IMR-90 (cell line): ENCODE results near the gene AKAP13. TPM values are rescaled to one million over a fixed set of nuclear protein-coding genes. Genes with fewer than 3 reads are reported as not detected.

Source experiments
- ATAC-seq: fragments of 200-7000 bp; cut with Tn5 transposase; 2 replicates; pipeline ENCODE4 v1.9.1; 2020; ENCODE audit warnings: low read depth, mild to moderate bottlenecking, moderate library complexity
- BruUV-seq: library from RNA; stranded (reverse); fragments of 400-500 nt; replicated peaks from 2 replicates; lab custom pipeline; 2021; lab: Mats Ljungman, UMichigan
- CTCF ChIA-PET: fragments of 300-600 bp; formaldehyde crosslinking; extraction: SDS; loops from one replicate; lab custom pipeline; 2021; ENCODE audit warnings: antibody characterized with exemption; lab: Yijun Ruan, JAX
- POLR2A ChIA-PET: fragments of 300-600 bp; sonication (Branson Sonifier 250); formaldehyde crosslinking; loops from one replicate; lab custom pipeline; 2022; ENCODE audit warnings: antibody characterized with exemption; ENCODE audit not compliant: unreplicated experiment; lab: Charles Lee
- DNase-seq: peaks from one replicate; pipeline ENCODE4 v3.0.0; 2013
- H2AFZ ChIP-seq: replicated peaks from 2 replicates; pipeline ENCODE3; 2013; ENCODE audit warnings: low read length, mild to moderate bottlenecking; ENCODE audit not compliant: poor library complexity
- H2AK5ac ChIP-seq: 2 replicates; pipeline ENCODE4 v1.6.1; 2013; ENCODE audit warnings: low read depth, low read length, inconsistent platforms
- H2AK9ac ChIP-seq: replicated peaks from 2 replicates; pipeline ENCODE3; 2013; ENCODE audit warnings: mild to moderate bottlenecking, low read depth, low read length, moderate library complexity; ENCODE audit not compliant: poor library complexity
- H2BK120ac ChIP-seq: 2 replicates; pipeline ENCODE4 v1.6.1; 2013; ENCODE audit warnings: low read depth, low read length, inconsistent platforms
- H2BK15ac ChIP-seq: 3 replicates; pipeline ENCODE4 v1.6.1; 2013; ENCODE audit warnings: low read depth, low read length, inconsistent platforms
- H2BK20ac ChIP-seq: 2 replicates; pipeline ENCODE4 v1.6.1; 2013; ENCODE audit warnings: low read depth, mild to moderate bottlenecking, inconsistent platforms, low read length, moderate library complexity
- H2BK5ac ChIP-seq: 2 replicates; pipeline ENCODE4 v1.6.1; 2013; ENCODE audit warnings: mild to moderate bottlenecking, low read depth, low read length, inconsistent platforms; ENCODE audit not compliant: poor library complexity, severe bottlenecking
- H3K14ac ChIP-seq: replicated peaks from 2 replicates; pipeline ENCODE4 v1.6.1; 2013; ENCODE audit warnings: low read depth, low read length, inconsistent platforms
- H3K18ac ChIP-seq: 2 replicates; pipeline ENCODE4 v1.6.1; 2013; ENCODE audit warnings: low read depth, low read length, control low read depth
- H3K23ac ChIP-seq: 2 replicates; pipeline ENCODE4 v1.6.1; 2013; ENCODE audit warnings: low read depth, low read length, inconsistent platforms
- H3K27ac ChIP-seq: 2 replicates; pipeline ENCODE4 v1.5.1; 2013; ENCODE audit warnings: mild to moderate bottlenecking, control low read depth, low read length; ENCODE audit not compliant: insufficient read depth
- H3K27me3 ChIP-seq: 2 replicates; pipeline ENCODE4 v1.6.1; 2013; ENCODE audit warnings: low read length; ENCODE audit not compliant: control insufficient read depth, insufficient read depth
- H3K36me3 ChIP-seq: 2 replicates; pipeline ENCODE4 v1.6.1; 2013; ENCODE audit warnings: low read length, mixed read lengths; ENCODE audit not compliant: control insufficient read depth, insufficient read depth
- H3K4ac ChIP-seq: 2 replicates; pipeline ENCODE4 v1.6.1; 2013; ENCODE audit warnings: low read depth, low read length, inconsistent platforms
- H3K4me1 ChIP-seq: 2 replicates; pipeline ENCODE4 v1.6.1; 2013; ENCODE audit warnings: low read length, mixed read lengths; ENCODE audit not compliant: control insufficient read depth, insufficient read depth
- H3K4me2 ChIP-seq: 2 replicates; pipeline ENCODE4 v1.6.1; 2013; ENCODE audit warnings: low read depth, mild to moderate bottlenecking, control low read depth, low read length, moderate library complexity
- H3K4me3 ChIP-seq: 2 replicates; pipeline ENCODE4 v1.5.1; 2013; ENCODE audit warnings: low read depth, mild to moderate bottlenecking, control low read depth, low read length, moderate library complexity; ENCODE audit not compliant: insufficient read depth
- H3K56ac ChIP-seq: 2 replicates; pipeline ENCODE4 v1.6.1; 2013; ENCODE audit warnings: low read length, inconsistent platforms; ENCODE audit not compliant: insufficient read depth; ENCODE audit errors: extremely low read depth
- H3K79me1 ChIP-seq, 2 experiments: 2 replicates each; pipeline ENCODE4 v1.6.1; 2013; ENCODE audit warnings: low read length in 2 of 2, inconsistent platforms in 1 of 2, low read depth in 1 of 2
- H3K9ac ChIP-seq: 2 replicates; pipeline ENCODE4 v1.6.1; 2013; ENCODE audit warnings: low read depth, low read length, control low read depth
- H3K9me1 ChIP-seq: 2 replicates; pipeline ENCODE4 v1.6.1; 2013; ENCODE audit warnings: low read length, inconsistent platforms; ENCODE audit not compliant: insufficient read depth
- H3K9me3 ChIP-seq: 2 replicates; pipeline ENCODE4 v1.6.1; 2013; ENCODE audit warnings: low read length; ENCODE audit not compliant: control insufficient read depth, insufficient read depth
- H4K20me1 ChIP-seq: 2 replicates; pipeline ENCODE4 v1.6.1; 2013; ENCODE audit warnings: low read length, inconsistent platforms; ENCODE audit not compliant: insufficient read depth
- H4K5ac ChIP-seq: 2 replicates; pipeline ENCODE4 v1.6.1; 2013; ENCODE audit warnings: mild to moderate bottlenecking, low read depth, low read length, control low read depth
- H4K8ac ChIP-seq, 2 experiments: 2 replicates each; pipeline ENCODE4 v1.6.1; 2013; ENCODE audit warnings: low read depth in 2 of 2, low read length in 2 of 2, control low read depth in 1 of 2, inconsistent platforms in 1 of 2
- H4K91ac ChIP-seq: 2 replicates; pipeline ENCODE4 v1.6.1; 2013; ENCODE audit warnings: low read depth, low read length, inconsistent platforms; ENCODE audit not compliant: insufficient read depth
- BHLHE40 ChIP-seq: fragments of 150-350 bp; IDR thresholded peaks from 2 replicates; pipeline ENCODE4 v1.6.1; 2016; ENCODE audit warnings: mild to moderate bottlenecking, low read depth, low read length
- CEBPB ChIP-seq: IDR thresholded peaks from 2 replicates; pipeline ENCODE4 v1.6.1; 2012; ENCODE audit warnings: low read depth, low read length, improper control_type of control experiment
- FOS ChIP-seq: fragments of 150-350 bp; IDR thresholded peaks from 2 replicates; pipeline ENCODE4 v1.6.1; 2016; ENCODE audit warnings: low read depth, low read length
- MAFK ChIP-seq: IDR thresholded peaks from 2 replicates; pipeline ENCODE4 v1.6.1; 2012; ENCODE audit warnings: low read depth, low read length, improper control_type of control experiment
- MAZ ChIP-seq: IDR thresholded peaks from 2 replicates; pipeline ENCODE4 v1.6.1; 2012; ENCODE audit warnings: low read depth, mild to moderate bottlenecking, low read length, improper control_type of control experiment, moderate library complexity, borderline replicate concordance
- NFE2L2 ChIP-seq: fragments of 150-350 bp; IDR thresholded peaks from 2 replicates; pipeline ENCODE4 v1.6.1; 2016; ENCODE audit warnings: low read depth, mild to moderate bottlenecking, low read length
- SMC3 ChIP-seq: fragments of 150-350 bp; IDR thresholded peaks from 2 replicates; pipeline ENCODE4 v1.6.1; 2016; ENCODE audit warnings: low read depth, mild to moderate bottlenecking, antibody characterized with exemption, low read length, moderate library complexity
- USF2 ChIP-seq: fragments of 150-350 bp; IDR thresholded peaks from 2 replicates; pipeline ENCODE4 v1.6.1; 2017; ENCODE audit warnings: mild to moderate bottlenecking, antibody characterized with exemption, low read length, low read depth
- WGBS, 2 experiments: methylation state at CpG; one replicate each; pipeline versions ENCODE4 v1.1.5 to v1.1.7; 2013; ENCODE audit warnings: missing lambda C conversion rate in 2 of 2; ENCODE audit not compliant: insufficient read length in 1 of 2; ENCODE audit errors: extremely low coverage in 2 of 2; 5-methylcytosine and 5-hydroxymethylcytosine counted together
- dilution Hi-C: fragments of 300-500 bp; cut with HindIII; formaldehyde crosslinking; loops from one replicate; pipeline ENCODE4 v1.14.3; 2018; ENCODE audit warnings: low sequenced_read_pairs; ENCODE audit not compliant: unreplicated experiment
- in situ Hi-C: fragments of 300-500 bp; cut with MboI; formaldehyde crosslinking; loops from 3 replicates; pipeline ENCODE4 v1.14.3; 2019; ENCODE audit warnings: low sequenced_read_pairs, inconsistent platforms, mixed read lengths
- intact Hi-C: fragments of 100-400 bp; cut with micrococcal nuclease; formaldehyde crosslinking; loops from 2 replicates; pipeline ENCODE4 v1.10.0; 2022
- polyA plus RNA-seq, 3 experiments: library from polyadenylated mRNA; depleted of rRNA; stranded (reverse); fragments of >200 nt; gene quantifications; 2 replicates each; pipeline ENCODE4 v1.2.3, GENCODE V29; 2012; ENCODE audit warnings: low replicate concordance in 1 of 3
- total RNA-seq: library from RNA; depleted of rRNA; stranded (reverse); fragments of >200 nt; gene quantifications from 2 replicates; pipeline ENCODE4 v1.2.3, GENCODE V29; 2012
- TF ChIP-seq, protein P1 (sequence below): fragments of 150-350 bp; IDR thresholded peaks from 2 replicates; pipeline ENCODE4 v1.6.1; 2016; ENCODE audit warnings: low read depth, mild to moderate bottlenecking, low read length, moderate library complexity, borderline replicate concordance
- TF ChIP-seq, protein P2 (sequence below): conservative IDR thresholded peaks from 2 replicates; pipeline ENCODE4 v1.5.1; 2012; ENCODE audit warnings: mild to moderate bottlenecking, low read depth, low read length, improper control_type of control experiment

Gene AKAP13
- total and polyA plus RNA-seq, 2 of the 4 experiments (the other 2 are of a cell fraction) = 10.4 to 46.4 TPM

GRCh38 chr15:85401108-85401774 is 20.8 kb downstream of the AKAP13 start:
- H4K91ac ChIP-seq = no peak overlapping the region
- peaks cover 22% of the 10 kb centered on the region; the same call in 1 of the 2 replicates for H3K4me1 ChIP-seq
- CTCF ChIA-PET = interaction anchor here (0.7 to 1.4 kb wide), 2 partner anchors 84 to 105 kb away, joined by 3 to 8 read pairs; no protein-coding TSS in a partner anchor
- BruUV-seq = no TSS peak
- TF ChIP-seq MAFK (no peak), FOS (no peak), SMC3 (no peak), USF2 (no peak), CEBPB (no peak), BHLHE40 (no peak), NFE2L2 (no peak), MAZ (no peak)
- TF ChIP-seq, protein P1, sequence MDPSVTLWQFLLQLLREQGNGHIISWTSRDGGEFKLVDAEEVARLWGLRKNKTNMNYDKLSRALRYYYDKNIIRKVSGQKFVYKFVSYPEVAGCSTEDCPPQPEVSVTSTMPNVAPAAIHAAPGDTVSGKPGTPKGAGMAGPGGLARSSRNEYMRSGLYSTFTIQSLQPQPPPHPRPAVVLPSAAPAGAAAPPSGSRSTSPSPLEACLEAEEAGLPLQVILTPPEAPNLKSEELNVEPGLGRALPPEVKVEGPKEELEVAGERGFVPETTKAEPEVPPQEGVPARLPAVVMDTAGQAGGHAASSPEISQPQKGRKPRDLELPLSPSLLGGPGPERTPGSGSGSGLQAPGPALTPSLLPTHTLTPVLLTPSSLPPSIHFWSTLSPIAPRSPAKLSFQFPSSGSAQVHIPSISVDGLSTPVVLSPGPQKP = no peak
- TF ChIP-seq, protein P2, sequence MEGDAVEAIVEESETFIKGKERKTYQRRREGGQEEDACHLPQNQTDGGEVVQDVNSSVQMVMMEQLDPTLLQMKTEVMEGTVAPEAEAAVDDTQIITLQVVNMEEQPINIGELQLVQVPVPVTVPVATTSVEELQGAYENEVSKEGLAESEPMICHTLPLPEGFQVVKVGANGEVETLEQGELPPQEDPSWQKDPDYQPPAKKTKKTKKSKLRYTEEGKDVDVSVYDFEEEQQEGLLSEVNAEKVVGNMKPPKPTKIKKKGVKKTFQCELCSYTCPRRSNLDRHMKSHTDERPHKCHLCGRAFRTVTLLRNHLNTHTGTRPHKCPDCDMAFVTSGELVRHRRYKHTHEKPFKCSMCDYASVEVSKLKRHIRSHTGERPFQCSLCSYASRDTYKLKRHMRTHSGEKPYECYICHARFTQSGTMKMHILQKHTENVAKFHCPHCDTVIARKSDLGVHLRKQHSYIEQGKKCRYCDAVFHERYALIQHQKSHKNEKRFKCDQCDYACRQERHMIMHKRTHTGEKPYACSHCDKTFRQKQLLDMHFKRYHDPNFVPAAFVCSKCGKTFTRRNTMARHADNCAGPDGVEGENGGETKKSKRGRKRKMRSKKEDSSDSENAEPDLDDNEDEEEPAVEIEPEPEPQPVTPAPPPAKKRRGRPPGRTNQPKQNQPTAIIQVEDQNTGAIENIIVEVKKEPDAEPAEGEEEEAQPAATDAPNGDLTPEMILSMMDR = no peak
- peaks cover 23 to 77% of the 10 kb centered on the region in 2 experiments for H3K79me1 ChIP-seq
- no peak overlapping the region for H3K56ac ChIP-seq
- dilution Hi-C loops (no loop called here), intact Hi-C loops (no loop called here), in situ Hi-C loops (no loop called here)
- no peak overlapping the region for H3K18ac ChIP-seq
- peak overlapping the region; percentile 83 for H2BK5ac ChIP-seq
- H4K5ac ChIP-seq = no peak overlapping the region
- peak; percentile 16; the same call in 1 of the 2 replicates for ATAC-seq
- DNase-seq = no peak
- 0 out of 2 replicates have a peak, but pooled peaks cover 6% of the 10 kb centered on the region for H4K20me1 ChIP-seq
- H3K9me3 ChIP-seq = no peaks in the 10 kb centered on the region
- no peaks in the 10 kb centered on the region for H3K36me3 ChIP-seq
- no peak overlapping the region for H3K4me3 ChIP-seq
- no peak overlapping the region for H3K4ac ChIP-seq
- H3K9ac ChIP-seq = no peak overlapping the region
- H3K27me3 ChIP-seq = no peaks in the 10 kb centered on the region
- H2BK15ac ChIP-seq = no peak overlapping the region
- no peak overlapping the region for H3K14ac ChIP-seq
- no peak overlapping the region for H3K27ac ChIP-seq
- peaks cover 4% of the 10 kb centered on the region for H3K9me1 ChIP-seq
- H2BK120ac ChIP-seq = no peak overlapping the region
- no peak overlapping the region for H4K8ac ChIP-seq
- no peak overlapping the region for H2AFZ ChIP-seq
- 0 out of 2 replicates have a peak overlapping the region, but pooled peaks have one; percentile 29 for H3K23ac ChIP-seq
- H3K4me2 ChIP-seq = peak overlapping the region; percentile 91
- no peak overlapping the region for H2BK20ac ChIP-seq
- POLR2A ChIA-PET = interaction anchor here (0.6 kb wide), 1 partner anchor 19 kb away, joined by 4 read pairs; no protein-coding TSS in a partner anchor
- WGBS, 2 experiments = no CpG with 5 or more reads among the region's 4 CpGs
- H2AK5ac ChIP-seq = no peak overlapping the region
- H2AK9ac ChIP-seq = no peak overlapping the region
